Uterus (tissue), 2 donors: ENCODE data around the gene KRTAP22-1.

Experiments
- POLR2A ChIP-seq, 2 donors: fragments of 450-650 bp; IDR thresholded peaks; one replicate each; pipeline ENCODE4 v1.6.1; 2016; ENCODE audit warnings: antibody characterized with exemption in 2 of 2, mild to moderate bottlenecking in 1 of 2, moderate library complexity in 1 of 2
- TF ChIP-seq, protein P1 (sequence below), 4 experiments: fragments of 200-600 bp in 2 of 4; fragments of 450-650 bp in 2 of 4; sonication (generic) in 2 of 4; IDR thresholded peaks; one replicate each; pipeline ENCODE4 v1.5.1; 2016 to 2019; ENCODE audit warnings: antibody characterized with exemption in 4 of 4, mild to moderate bottlenecking in 2 of 4, moderate library complexity in 1 of 4

DNA sequence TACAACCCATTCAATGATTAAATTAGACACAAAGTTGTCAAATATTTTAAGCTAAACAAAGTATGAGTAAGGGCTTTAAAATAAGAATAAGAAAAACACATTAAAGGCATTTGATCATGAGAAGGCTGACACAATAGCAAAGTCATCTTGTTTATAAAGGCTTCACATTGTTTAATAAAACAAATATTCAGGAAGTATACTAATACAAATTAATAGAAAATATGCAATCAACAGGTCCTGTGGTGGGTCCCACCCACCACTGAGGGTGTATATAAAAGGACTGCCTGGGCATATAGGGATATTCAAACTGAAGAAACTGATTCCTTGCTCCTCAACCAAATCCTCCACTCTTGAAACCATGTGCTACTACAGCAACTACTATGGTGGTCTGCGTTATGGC, 34.0 kb downstream of the KRTAP22-1 start, which contains the start of gene KRTAP20-2:
- TF ChIP-seq, protein P1, sequence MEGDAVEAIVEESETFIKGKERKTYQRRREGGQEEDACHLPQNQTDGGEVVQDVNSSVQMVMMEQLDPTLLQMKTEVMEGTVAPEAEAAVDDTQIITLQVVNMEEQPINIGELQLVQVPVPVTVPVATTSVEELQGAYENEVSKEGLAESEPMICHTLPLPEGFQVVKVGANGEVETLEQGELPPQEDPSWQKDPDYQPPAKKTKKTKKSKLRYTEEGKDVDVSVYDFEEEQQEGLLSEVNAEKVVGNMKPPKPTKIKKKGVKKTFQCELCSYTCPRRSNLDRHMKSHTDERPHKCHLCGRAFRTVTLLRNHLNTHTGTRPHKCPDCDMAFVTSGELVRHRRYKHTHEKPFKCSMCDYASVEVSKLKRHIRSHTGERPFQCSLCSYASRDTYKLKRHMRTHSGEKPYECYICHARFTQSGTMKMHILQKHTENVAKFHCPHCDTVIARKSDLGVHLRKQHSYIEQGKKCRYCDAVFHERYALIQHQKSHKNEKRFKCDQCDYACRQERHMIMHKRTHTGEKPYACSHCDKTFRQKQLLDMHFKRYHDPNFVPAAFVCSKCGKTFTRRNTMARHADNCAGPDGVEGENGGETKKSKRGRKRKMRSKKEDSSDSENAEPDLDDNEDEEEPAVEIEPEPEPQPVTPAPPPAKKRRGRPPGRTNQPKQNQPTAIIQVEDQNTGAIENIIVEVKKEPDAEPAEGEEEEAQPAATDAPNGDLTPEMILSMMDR (IDR thresholded peaks at IDR 0.05): no peak
- TF ChIP-seq POLR2A (IDR thresholded peaks at IDR 0.05): no peak
